A549 (cell line): ENCODE data around the gene USP9X.

Source experiments
- POLR2A ChIP-seq: IDR thresholded peaks from 2 replicates; pipeline ENCODE4 v1.6.1; 2012; ENCODE audit warnings: mild to moderate bottlenecking, low read length
- TP53 ChIP-seq: fragments of 250-450 bp; sonication (Bioruptor Pico); IDR thresholded peaks from 2 replicates; pipeline ENCODE4 v1.5.0; 2021; ENCODE audit warnings: mild to moderate bottlenecking, moderate library complexity
- TF ChIP-seq, protein P1 (sequence below): fragments of >200 bp; sonication (Bioruptor Twin); formaldehyde crosslinking; IDR thresholded peaks from 3 replicates; pipeline ENCODE4 v1.5.1; 2016

DNA sequence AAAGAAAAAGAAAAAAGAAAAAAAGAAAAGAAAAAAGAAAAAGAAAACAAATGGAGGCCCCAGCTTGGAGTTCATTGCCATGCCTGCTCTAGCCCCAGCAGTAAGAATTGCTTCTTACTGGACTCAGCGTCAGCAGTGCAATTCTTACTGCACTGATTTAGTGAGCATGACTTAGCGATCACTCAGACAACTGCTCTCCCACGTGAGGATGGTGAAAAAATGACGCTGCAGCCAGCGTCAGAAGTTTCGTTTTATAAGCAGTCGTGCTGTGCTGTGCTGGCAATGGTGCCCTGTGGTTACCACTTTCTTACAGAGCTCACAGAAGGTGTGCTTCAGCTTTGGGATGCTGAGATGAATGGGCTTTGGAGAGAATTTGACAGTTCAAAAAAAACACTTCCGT lies 180.4 kb downstream of the USP9X start:
- TF ChIP-seq TP53 (CRISPR knock-in tag) (no peak), POLR2A (no peak)
- TF ChIP-seq, protein P1, sequence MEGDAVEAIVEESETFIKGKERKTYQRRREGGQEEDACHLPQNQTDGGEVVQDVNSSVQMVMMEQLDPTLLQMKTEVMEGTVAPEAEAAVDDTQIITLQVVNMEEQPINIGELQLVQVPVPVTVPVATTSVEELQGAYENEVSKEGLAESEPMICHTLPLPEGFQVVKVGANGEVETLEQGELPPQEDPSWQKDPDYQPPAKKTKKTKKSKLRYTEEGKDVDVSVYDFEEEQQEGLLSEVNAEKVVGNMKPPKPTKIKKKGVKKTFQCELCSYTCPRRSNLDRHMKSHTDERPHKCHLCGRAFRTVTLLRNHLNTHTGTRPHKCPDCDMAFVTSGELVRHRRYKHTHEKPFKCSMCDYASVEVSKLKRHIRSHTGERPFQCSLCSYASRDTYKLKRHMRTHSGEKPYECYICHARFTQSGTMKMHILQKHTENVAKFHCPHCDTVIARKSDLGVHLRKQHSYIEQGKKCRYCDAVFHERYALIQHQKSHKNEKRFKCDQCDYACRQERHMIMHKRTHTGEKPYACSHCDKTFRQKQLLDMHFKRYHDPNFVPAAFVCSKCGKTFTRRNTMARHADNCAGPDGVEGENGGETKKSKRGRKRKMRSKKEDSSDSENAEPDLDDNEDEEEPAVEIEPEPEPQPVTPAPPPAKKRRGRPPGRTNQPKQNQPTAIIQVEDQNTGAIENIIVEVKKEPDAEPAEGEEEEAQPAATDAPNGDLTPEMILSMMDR = no peak
